Activated CD4-positive, alpha-beta T cell treated with anti-CD3 and anti-CD28 coated beads for 36 hours (primary cell): ENCODE data around the gene OLFML2B. TPM values are rescaled to one million over a fixed set of nuclear protein-coding genes. Genes with fewer than 3 reads are reported as not detected.

Source experiments
- ATAC-seq: fragments of 200-7000 bp; cut with Tn5 transposase; one replicate; pipeline ENCODE4 v1.10.0; 2021; ENCODE audit warnings: mild to moderate bottlenecking, moderate library complexity
- CTCF ChIA-PET: fragments of 350-600 bp; sonication (Branson Sonifier 250); formaldehyde crosslinking; loops from one replicate; lab custom pipeline; 2021; ENCODE audit warnings: antibody characterized with exemption; lab: Charles Lee
- POLR2A ChIA-PET: fragments of 350-600 bp; sonication (Branson Sonifier 250); formaldehyde crosslinking; loops from one replicate; lab custom pipeline; 2021; ENCODE audit warnings: antibody characterized with exemption, inconsistent platforms; lab: Charles Lee
- DNase-seq: peaks from one replicate; pipeline ENCODE4 v3.0.0-alpha.2; 2020
- H3K27ac Mint-ChIP-seq: one replicate; pipeline ENCODE4 v1.8.0; 2021; ENCODE audit warnings: mixed read lengths
- H3K27me3 Mint-ChIP-seq: one replicate; pipeline ENCODE4 v1.8.0; 2021; ENCODE audit warnings: mixed read lengths
- H3K36me3 Mint-ChIP-seq: one replicate; pipeline ENCODE4 v1.8.0; 2021; ENCODE audit warnings: low read depth, mixed read lengths
- H3K4me1 Mint-ChIP-seq: one replicate; pipeline ENCODE4 v1.8.0; 2021; ENCODE audit warnings: mixed read lengths
- H3K4me3 Mint-ChIP-seq: one replicate; pipeline ENCODE4 v1.8.0; 2021; ENCODE audit warnings: mild to moderate bottlenecking, moderate library complexity, mixed read lengths
- H3K9me3 Mint-ChIP-seq: one replicate; pipeline ENCODE4 v1.8.0; 2021; ENCODE audit warnings: low read depth, mixed read lengths
- intact Hi-C, 2 experiments: fragments of 100-400 bp; cut with DNase I in 1 of 2; cut with micrococcal nuclease in 1 of 2; formaldehyde crosslinking; loops; one replicate each; pipeline versions ENCODE4 v1.14.2 to v1.15.1; 2022 to 2024; cut with DNase I, micrococcal nuclease
- total RNA-seq, 2 experiments: library from RNA; stranded (reverse); gene quantifications; one replicate each; pipeline ENCODE4 v1.2.3, GENCODE V29; 2021

OLFML2B gene
- total RNA-seq, 2 experiments from 2014 or later = 0.14 to 0.28 TPM

DNA sequence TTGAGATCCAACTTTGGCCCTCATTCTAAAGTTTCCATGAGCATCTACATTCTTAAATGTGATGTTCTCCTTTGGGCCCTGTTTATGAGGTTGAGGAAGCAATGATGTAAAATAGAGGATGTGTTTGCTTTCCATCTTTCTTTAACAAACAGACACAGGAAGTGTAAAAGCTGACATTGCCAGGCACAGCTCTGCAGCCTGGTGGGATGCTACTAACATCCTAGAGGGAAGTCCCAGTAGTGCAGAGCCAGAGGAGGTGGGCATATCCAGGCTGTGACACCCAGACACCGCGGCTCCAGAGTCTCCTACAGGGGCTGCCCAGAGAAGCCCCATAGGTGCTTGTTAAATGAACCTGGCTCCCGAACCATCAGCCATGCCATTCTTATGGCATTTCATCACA, 16.2 kb downstream of the OLFML2B start:
- no peaks in the 10 kb centered on the region for H3K36me3 Mint-ChIP-seq
- ChIA-PET CTCF (no interaction called here), POLR2A (interaction anchor here (0.6 kb wide), 1 partner anchor 23 kb away, joined by 3 read pairs; no protein-coding TSS in a partner anchor)
- ATAC-seq (no peak), DNase-seq (no peak)
- intact Hi-C loops = no loop called here
- H3K9me3 Mint-ChIP-seq = no peaks in the 10 kb centered on the region
- peaks cover 8% of the 10 kb centered on the region for H3K4me1 Mint-ChIP-seq
- H3K27ac Mint-ChIP-seq = no peak overlapping the region
- H3K4me3 Mint-ChIP-seq = no peak overlapping the region
- H3K27me3 Mint-ChIP-seq = no peaks in the 10 kb centered on the region

DNA sequence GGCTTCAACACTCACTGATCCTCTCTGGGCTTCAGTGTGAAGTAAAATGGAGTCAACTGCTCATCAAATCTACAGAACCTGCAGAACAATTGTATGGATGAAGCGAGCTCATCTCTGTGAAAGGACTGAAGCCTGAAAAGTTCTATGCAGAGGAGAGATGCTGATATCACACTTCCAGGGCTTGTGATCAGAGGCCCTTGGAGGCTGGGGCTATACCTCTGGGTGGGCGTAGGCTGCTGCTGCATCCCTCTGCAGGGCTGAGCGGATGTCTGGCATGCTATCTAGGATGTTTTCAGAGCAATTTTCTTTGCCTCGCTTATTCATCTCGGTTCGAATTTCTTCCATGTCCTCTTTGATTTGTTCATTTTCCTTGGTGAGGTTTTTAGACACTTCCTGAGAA, 17.6 kb downstream of the OLFML2B start:
- DNase-seq (no peak), ATAC-seq (no peak)
- ChIA-PET POLR2A (interaction anchor here (0.7 kb wide), 1 partner anchor 32 kb away, joined by 3 read pairs; no protein-coding TSS in a partner anchor), CTCF (interaction anchor here (0.6 to 1.0 kb wide), 2 partner anchors 11 to 645 kb away, joined by 3 read pairs; no protein-coding TSS in a partner anchor)
- Mint-ChIP-seq H3K36me3 (no peaks in the 10 kb centered on the region), H3K4me1 (peaks cover 8% of the 10 kb centered on the region), H3K9me3 (no peaks in the 10 kb centered on the region), H3K4me3 (no peak overlapping the region), H3K27ac (no peak overlapping the region), H3K27me3 (no peaks in the 10 kb centered on the region)
- intact Hi-C loops = no loop called here

DNA sequence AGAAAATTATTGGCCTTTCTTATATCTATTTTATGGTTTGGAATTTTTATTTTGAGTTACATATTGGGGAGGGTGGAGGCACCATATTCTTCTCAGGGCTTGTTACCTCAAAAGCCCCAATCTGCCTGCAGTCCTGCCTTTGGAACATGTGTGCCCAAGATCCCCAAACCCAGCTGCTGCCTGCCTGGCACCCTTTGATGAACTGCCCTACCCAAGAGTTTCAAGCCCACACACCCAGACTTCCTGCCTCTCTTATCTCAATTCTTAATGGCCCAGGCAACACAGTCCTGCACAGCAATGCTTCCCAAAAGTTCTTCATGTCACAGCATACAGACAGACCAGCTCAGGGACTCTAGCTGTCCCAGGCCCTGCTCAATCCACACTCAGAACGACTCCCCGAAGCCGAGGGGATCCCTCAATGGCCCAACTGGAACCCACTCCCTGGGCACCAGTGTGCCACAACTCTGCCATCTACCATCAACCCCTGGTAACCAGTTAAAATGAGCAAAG, 19.2 kb downstream of the OLFML2B start:
- no peak overlapping the region for H3K27ac Mint-ChIP-seq
- no peaks in the 10 kb centered on the region for H3K27me3 Mint-ChIP-seq
- DNase-seq = no peak
- H3K36me3 Mint-ChIP-seq = no peaks in the 10 kb centered on the region
- CTCF ChIA-PET = interaction anchor here (0.6 to 1.1 kb wide), 2 partner anchors 37 to 43 kb away, joined by 3 read pairs; no protein-coding TSS in a partner anchor
- no peaks in the 10 kb centered on the region for H3K9me3 Mint-ChIP-seq
- H3K4me1 Mint-ChIP-seq = peaks cover 8% of the 10 kb centered on the region
- intact Hi-C loops = no loop called here
- POLR2A ChIA-PET = no interaction called here
- no peak overlapping the region for H3K4me3 Mint-ChIP-seq
- ATAC-seq = no peak

DNA sequence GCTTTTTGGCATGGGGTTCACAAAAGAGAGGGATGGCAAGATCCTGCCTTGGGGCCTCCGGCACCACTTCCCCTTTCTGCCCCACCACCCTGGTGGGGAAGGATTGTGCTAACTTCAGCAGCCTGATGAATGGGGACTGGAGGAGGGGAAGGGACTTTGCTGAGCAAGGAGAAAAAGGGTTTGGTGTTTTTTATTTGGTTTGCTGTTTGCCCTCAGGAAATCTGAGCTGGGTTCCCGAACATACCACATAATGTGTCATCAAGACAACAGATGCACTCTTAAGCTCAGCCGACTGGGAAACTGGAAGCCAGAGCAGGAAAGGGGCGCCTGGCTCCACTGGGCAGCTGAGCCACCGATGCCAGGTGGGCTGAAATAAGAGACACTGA, 19.8 kb downstream of the OLFML2B start:
- H3K36me3 Mint-ChIP-seq = no peaks in the 10 kb centered on the region
- no peaks in the 10 kb centered on the region for H3K9me3 Mint-ChIP-seq
- no peak overlapping the region for H3K27ac Mint-ChIP-seq
- H3K27me3 Mint-ChIP-seq = no peaks in the 10 kb centered on the region
- DNase-seq (no peak), ATAC-seq (peak; percentile 26)
- ChIA-PET POLR2A (no interaction called here), CTCF (interaction anchor here (0.6 to 1.1 kb wide), 2 partner anchors 37 to 42 kb away, joined by 3 read pairs; no protein-coding TSS in a partner anchor)
- H3K4me1 Mint-ChIP-seq = peaks cover 8% of the 10 kb centered on the region
- H3K4me3 Mint-ChIP-seq = no peak overlapping the region
- intact Hi-C loops = no loop called here

DNA sequence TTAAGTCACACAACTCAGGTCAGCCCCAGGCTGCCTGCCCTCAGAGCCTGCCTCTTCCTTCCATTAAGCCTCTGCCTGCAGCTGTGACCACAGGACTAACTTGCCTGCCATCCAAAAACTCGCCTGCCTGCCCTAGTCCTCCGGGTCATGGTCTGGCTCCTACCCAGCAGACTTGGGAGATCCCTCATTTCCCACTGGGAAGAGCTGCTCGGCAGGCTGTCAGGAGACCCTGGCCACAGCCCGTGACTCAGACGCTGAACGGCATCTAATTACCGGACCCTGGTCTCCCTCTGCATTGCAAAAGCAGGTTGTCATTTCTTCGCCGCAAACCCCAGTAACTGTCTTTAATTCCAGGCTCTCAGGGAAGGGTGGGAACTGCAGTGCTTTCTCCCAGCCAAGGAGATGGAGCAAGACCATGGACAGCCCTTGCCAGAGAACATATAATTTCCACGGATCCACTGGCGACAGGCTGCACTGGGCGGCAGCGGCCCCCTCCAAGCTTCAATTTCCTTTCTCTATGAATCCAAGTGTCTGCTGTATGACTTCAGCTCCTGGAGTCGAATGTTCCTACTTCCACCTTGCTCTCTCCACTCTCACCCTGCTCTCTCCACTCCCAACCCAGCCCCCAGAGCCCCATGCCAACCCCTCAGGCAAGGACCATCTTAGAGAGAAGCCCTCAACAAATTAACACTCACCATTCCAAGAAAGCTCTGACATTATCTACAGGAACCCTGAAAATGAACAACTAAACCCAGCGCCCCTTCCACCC, 20.4 kb downstream of the OLFML2B start:
- Mint-ChIP-seq H3K27ac (no peak overlapping the region), H3K9me3 (no peaks in the 10 kb centered on the region), H3K27me3 (no peaks in the 10 kb centered on the region), H3K36me3 (no peaks in the 10 kb centered on the region), H3K4me1 (peaks cover 8% of the 10 kb centered on the region), H3K4me3 (no peak overlapping the region)
- CTCF ChIA-PET = interaction anchor here (0.7 to 1.1 kb wide), 2 partner anchors 18 to 41 kb away, joined by 3 read pairs; no protein-coding TSS in a partner anchor
- POLR2A ChIA-PET = no interaction called here
- DNase-seq (no peak), ATAC-seq (no peak)
- intact Hi-C loops = no loop called here

DNA sequence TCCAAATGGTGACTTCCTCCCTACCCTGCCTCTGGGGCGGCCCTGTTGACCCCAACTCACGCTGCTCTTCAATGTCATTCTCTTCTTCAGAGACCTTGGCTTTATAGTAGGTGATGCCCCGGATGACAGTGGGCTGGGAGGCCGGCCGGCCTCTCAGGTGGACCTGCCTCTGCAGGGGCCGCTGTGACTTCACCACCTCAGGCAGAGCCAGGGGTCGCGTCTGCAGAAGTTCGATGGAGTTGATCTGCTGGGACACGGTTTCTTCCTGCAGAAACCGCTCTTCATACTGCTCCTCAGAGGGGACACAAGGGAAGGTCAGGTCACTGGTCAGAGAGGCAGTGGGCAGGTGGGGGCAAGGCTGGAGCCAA, 23.6 kb downstream of the OLFML2B start:
- H3K27me3 Mint-ChIP-seq = no peaks in the 10 kb centered on the region
- no peak for ATAC-seq
- intact Hi-C loops = no loop called here
- H3K36me3 Mint-ChIP-seq = no peaks in the 10 kb centered on the region
- DNase-seq = no peak
- ChIA-PET CTCF (no interaction called here), POLR2A (no interaction called here)
- H3K27ac Mint-ChIP-seq = no peak overlapping the region
- peaks cover 8% of the 10 kb centered on the region for H3K4me1 Mint-ChIP-seq
- no peak overlapping the region for H3K4me3 Mint-ChIP-seq
- no peaks in the 10 kb centered on the region for H3K9me3 Mint-ChIP-seq

DNA sequence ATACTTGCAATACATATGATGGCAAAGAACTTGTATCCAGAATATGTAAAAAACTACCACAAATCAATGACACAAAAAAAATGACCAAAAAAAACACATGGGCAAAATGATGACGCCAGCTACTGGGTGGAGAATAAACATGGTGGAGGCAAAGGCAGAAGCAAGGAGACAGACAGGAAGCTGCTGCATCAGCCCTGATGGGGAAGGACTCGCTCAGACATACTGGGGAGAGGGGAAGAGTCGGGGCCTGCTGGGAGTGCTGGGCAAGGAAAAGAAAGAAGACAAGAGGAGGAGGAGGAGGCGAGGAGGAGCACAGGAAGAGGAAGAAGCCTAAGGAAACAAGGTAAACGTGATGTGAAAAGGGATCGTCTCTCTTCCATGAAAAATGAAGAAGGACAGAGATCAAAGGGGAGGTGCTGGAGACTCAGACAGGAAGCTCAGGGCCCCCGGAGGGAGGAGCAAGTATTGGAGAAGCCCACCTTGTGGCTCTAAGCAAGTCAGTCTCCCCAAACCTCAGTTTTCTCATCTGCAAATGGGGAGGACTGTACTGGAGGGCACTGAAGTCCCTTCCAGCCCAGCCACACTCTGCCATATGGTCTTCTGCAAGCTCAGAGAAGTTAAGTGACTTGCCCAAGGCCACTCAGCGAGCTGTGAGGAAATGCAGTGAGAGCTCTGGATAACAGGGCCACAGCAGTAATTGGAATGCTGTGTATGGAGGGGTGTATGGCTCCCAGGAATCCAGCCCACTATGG, 24.2 kb downstream of the OLFML2B start:
- Mint-ChIP-seq H3K4me1 (peaks cover 8% of the 10 kb centered on the region), H3K36me3 (no peaks in the 10 kb centered on the region), H3K9me3 (no peaks in the 10 kb centered on the region), H3K4me3 (no peak overlapping the region), H3K27me3 (no peaks in the 10 kb centered on the region), H3K27ac (no peak overlapping the region)
- ChIA-PET POLR2A (no interaction called here), CTCF (no interaction called here)
- ATAC-seq (no peak), DNase-seq (no peak)
- intact Hi-C loops = no loop called here

DNA sequence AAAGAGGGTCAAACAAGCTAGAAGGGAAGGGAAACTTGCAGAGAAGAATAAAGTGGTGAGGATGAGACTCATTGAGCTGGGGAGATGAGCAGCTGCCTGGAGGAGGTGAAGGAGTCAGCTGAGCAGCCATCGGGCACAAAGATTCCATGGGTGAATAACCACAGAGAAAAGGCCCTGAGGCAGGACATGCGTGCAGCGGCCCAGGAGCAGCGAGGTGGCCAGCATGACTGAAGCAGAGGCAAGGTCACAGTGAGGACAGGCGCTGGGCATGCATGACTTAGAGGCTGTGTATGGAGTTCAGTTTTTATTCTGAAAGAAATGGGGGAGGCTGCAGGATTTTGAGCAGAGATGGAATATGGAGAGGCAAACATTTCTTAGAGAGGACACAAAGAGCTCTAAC, 24.9 kb downstream of the OLFML2B start:
- intact Hi-C loops = no loop called here
- ATAC-seq = no peak
- no peaks in the 10 kb centered on the region for H3K36me3 Mint-ChIP-seq
- no peak overlapping the region for H3K27ac Mint-ChIP-seq
- peaks cover 5% of the 10 kb centered on the region for H3K4me1 Mint-ChIP-seq
- POLR2A ChIA-PET = no interaction called here
- DNase-seq = no peak
- H3K9me3 Mint-ChIP-seq = no peaks in the 10 kb centered on the region
- H3K27me3 Mint-ChIP-seq = no peaks in the 10 kb centered on the region
- CTCF ChIA-PET = no interaction called here
- no peak overlapping the region for H3K4me3 Mint-ChIP-seq

DNA sequence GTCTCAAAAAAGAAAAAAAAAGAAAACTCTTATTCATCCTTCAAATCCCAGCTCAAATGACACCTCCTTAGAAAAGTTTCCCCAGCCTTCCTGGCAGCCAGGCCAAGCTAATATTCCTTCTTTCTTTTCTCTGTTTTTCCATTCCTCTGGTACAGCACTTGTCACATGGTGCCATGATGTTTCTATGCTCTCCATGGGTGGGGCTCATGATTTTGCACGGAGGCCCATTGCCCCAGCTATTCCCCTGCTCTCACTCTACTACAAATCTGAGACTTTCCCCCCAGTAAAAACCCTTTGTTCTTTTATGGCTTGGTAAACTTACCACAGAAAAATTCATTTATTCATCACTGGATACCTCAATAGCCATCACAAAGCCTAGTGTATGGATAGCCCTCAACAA, 26.5 kb downstream of the OLFML2B start:
- Mint-ChIP-seq H3K36me3 (peaks cover under 1% of the 10 kb centered on the region), H3K9me3 (no peaks in the 10 kb centered on the region), H3K27ac (no peak overlapping the region), H3K4me1 (no peaks in the 10 kb centered on the region), H3K27me3 (no peaks in the 10 kb centered on the region), H3K4me3 (no peak overlapping the region)
- intact Hi-C loops = no loop called here
- DNase-seq = no peak
- ATAC-seq = no peak
- ChIA-PET CTCF (interaction anchor here (1.5 kb wide), 1 partner anchor 40 kb away, joined by 3 read pairs; no protein-coding TSS in a partner anchor), POLR2A (no interaction called here)

DNA sequence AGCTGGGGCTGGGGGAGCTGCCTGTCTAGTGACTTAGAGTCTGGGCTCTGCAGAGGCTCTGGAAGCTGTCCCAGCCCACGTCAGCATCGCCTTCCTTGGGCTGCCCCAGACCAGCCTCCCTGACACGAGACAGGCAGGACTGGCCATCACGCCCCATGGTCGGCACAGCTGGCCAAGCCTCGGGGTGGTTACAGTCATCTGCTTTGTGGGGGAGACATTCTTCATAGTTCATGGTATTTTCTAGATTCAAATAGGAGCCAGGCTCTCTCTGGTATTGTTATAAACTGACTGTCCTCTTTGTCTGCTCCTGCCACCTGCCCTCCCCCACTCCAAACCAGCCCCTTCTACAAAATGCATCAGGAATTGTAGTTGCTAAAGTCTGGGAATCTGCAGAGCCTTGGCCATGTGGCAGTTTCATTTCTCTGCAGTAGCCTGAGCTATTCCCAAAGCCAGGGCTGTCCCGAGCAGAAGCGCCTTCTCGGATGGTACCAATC, 29.4 kb downstream of the OLFML2B start:
- ATAC-seq (no peak), DNase-seq (no peak)
- Mint-ChIP-seq H3K27ac (no peak overlapping the region), H3K27me3 (peaks cover 3% of the 10 kb centered on the region), H3K36me3 (peaks cover 2% of the 10 kb centered on the region), H3K9me3 (no peaks in the 10 kb centered on the region), H3K4me3 (no peak overlapping the region), H3K4me1 (no peaks in the 10 kb centered on the region)
- intact Hi-C loops = no loop called here
- CTCF ChIA-PET = interaction anchor here (0.6 to 0.8 kb wide), 2 partner anchors 11 to 19 kb away, joined by 3 read pairs; no protein-coding TSS in a partner anchor
- POLR2A ChIA-PET = no interaction called here

DNA sequence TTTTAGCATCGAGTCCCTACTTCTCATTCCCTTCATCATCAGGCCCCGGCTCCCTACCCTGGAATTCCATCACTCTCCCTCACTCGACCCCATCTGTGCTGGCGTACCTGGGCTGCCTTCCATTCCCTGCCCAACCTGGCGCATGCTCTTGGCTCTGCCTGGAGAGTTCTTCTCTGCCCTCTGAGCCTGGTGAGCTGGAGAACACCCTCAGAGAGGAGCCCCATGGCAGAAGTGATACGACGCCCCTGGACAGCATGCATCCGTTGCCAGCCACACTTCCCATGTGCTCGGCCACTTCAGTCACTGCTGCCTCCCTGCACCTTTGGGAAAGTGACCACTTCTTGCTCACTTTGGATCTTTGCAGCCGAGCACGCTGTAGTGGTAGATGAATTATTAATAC, 30.1 kb downstream of the OLFML2B start:
- intact Hi-C loops = no loop called here
- no peaks in the 10 kb centered on the region for H3K9me3 Mint-ChIP-seq
- no peaks in the 10 kb centered on the region for H3K4me1 Mint-ChIP-seq
- no peak overlapping the region for H3K4me3 Mint-ChIP-seq
- peaks cover 2% of the 10 kb centered on the region for H3K36me3 Mint-ChIP-seq
- CTCF ChIA-PET = no interaction called here
- POLR2A ChIA-PET = no interaction called here
- H3K27ac Mint-ChIP-seq = no peak overlapping the region
- DNase-seq (no peak), ATAC-seq (no peak)
- H3K27me3 Mint-ChIP-seq = peaks cover 5% of the 10 kb centered on the region
